ENCODE measurements around the gene CCDC157. TPM values are rescaled to one million over a fixed set of nuclear protein-coding genes. Genes with fewer than 3 reads are reported as not detected.

Gene CCDC157
- total RNA-seq, 1 donor: 2.6 TPM

GRCh38 chr22:30362651-30363281 is 6.0 kb downstream of the CCDC157 start:
- TF ChIP-seq CTCF (IDR thresholded peaks at IDR 0.05; ENCODE audit: insufficient read depth, low read length): no peak
- no peak for DNase-seq (ENCODE audit: low read depth)
- H3K4me3 ChIP-seq (ENCODE audit: low read depth, low read length): no peak overlapping the region

GRCh38 chr22:30365891-30366290 is 9.1 kb downstream of the CCDC157 start:
- DNase-seq (ENCODE audit: low read depth): no peak
- TF ChIP-seq CTCF (IDR thresholded peaks at IDR 0.05; ENCODE audit: insufficient read depth, low read length): no peak

GRCh38 chr22:30368420-30368819 is 11.6 kb downstream of the CCDC157 start:
- DNase-seq (ENCODE audit: low read depth): no peak
- no peak overlapping the region for H3K4me3 ChIP-seq (ENCODE audit: low read depth, low read length)
- TF ChIP-seq CTCF (IDR thresholded peaks at IDR 0.05; ENCODE audit: insufficient read depth, low read length): no peak

More at GRCh38 chr22:30365891-30366290, 9.1 kb downstream of the CCDC157 start:
- H3K4me3 ChIP-seq (ENCODE audit: low read depth, low read length): no peak overlapping the region

GRCh38 chr22:30370641-30371230 is 13.9 kb downstream of the CCDC157 start:
- no peak for TF ChIP-seq CTCF (IDR thresholded peaks at IDR 0.05; ENCODE audit: insufficient read depth, low read length)
- no peak overlapping the region for H3K4me3 ChIP-seq (ENCODE audit: low read depth, low read length)
- DNase-seq (ENCODE audit: low read depth): no peak

- no peak overlapping the region for H3K4me3 ChIP-seq (ENCODE audit: low read depth, low read length)
- TF ChIP-seq CTCF (IDR thresholded peaks at IDR 0.05; ENCODE audit: insufficient read depth, low read length): no peak
- DNase-seq (ENCODE audit: low read depth): no peak
These were observed 14.5 kb downstream of the CCDC157 start for GRCh38 chr22:30371321-30371720.

- no peak for DNase-seq (ENCODE audit: low read depth)
- no peak overlapping the region for H3K4me3 ChIP-seq (ENCODE audit: low read depth, low read length)
- TF ChIP-seq CTCF (IDR thresholded peaks at IDR 0.05; ENCODE audit: insufficient read depth, low read length): no peak
These were observed 15.2 kb downstream of the CCDC157 start for GRCh38 chr22:30371981-30372380.
